GM12878 (cell line): Measurements from ENCODE around the gene LSM3. TPM values are rescaled to one million over a fixed set of nuclear protein-coding genes. Genes with fewer than 3 reads are reported as not detected.

ENCODE experiments used
- ATAC-seq: fragments of 200-7000 bp; cut with Tn5 transposase; 3 replicates; pipeline ENCODE4 v1.9.1; 2020; ENCODE audit warnings: mild to moderate bottlenecking, moderate library complexity
- BruUV-seq: library from RNA; stranded (reverse); fragments of 400-500 nt; replicated peaks from 2 replicates; lab custom pipeline; 2021; lab: Mats Ljungman, UMichigan
- CTCF ChIA-PET: fragments of 300-600 bp; sonication (Branson Sonifier 250); formaldehyde crosslinking; extraction: SDS; loops from one replicate; lab custom pipeline; 2021; ENCODE audit warnings: inconsistent platforms; lab: Yijun Ruan, JAX
- POLR2A ChIA-PET: fragments of 350-600 bp; formaldehyde crosslinking; extraction: SDS; loops from one replicate; lab custom pipeline; 2021; ENCODE audit warnings: inconsistent platforms; lab: Charles Lee
- RAD21 ChIA-PET: fragments of 300-600 bp; sonication (Branson Sonifier 250); formaldehyde crosslinking; loops from one replicate; lab custom pipeline; 2023; ENCODE audit warnings: antibody characterized with exemption; ENCODE audit not compliant: unreplicated experiment; lab: Charles Lee
- SMC1A ChIA-PET: fragments of 300-600 bp; sonication (Branson Sonifier 250); formaldehyde crosslinking; loops from one replicate; lab custom pipeline; 2023; ENCODE audit not compliant: unreplicated experiment, uncharacterized antibody; lab: Charles Lee
- DNase-seq: peaks from one replicate; pipeline ENCODE4 v3.0.0-alpha.2; 2011; ENCODE audit warnings: low read depth, low spot score
- FAIRE-seq: peaks from 3 replicates; lab custom pipeline; 2011; peaks lifted over from hg19 to GRCh38; lab: Jason Lieb, UNC
- H2AFZ ChIP-seq: 2 replicates; pipeline ENCODE4 v1.6.0; 2011; ENCODE audit warnings: low read depth, low read length, control low read depth; ENCODE audit not compliant: control insufficient read depth
- H3K27ac ChIP-seq: 2 replicates; pipeline ENCODE4 v1.5.1; 2011; ENCODE audit warnings: control low read depth; ENCODE audit not compliant: control insufficient read depth, insufficient read depth
- H3K27me3 ChIP-seq, 2 experiments: replicated peaks in 1 of 2; 2 replicates each; pipeline versions ENCODE4 v1.6.0 to v1.6.1; 2011; ENCODE audit warnings: low read length in 1 of 2; ENCODE audit not compliant: control insufficient read depth in 2 of 2, insufficient read depth in 2 of 2
- H3K36me3 ChIP-seq, 2 experiments: 2 replicates each; pipeline ENCODE4 v1.5.1; 2011; ENCODE audit warnings: low read length in 1 of 2; ENCODE audit not compliant: control insufficient read depth in 2 of 2, insufficient read depth in 2 of 2
- H3K4me1 ChIP-seq: 2 replicates; pipeline ENCODE4 v1.6.1; 2011; ENCODE audit warnings: mild to moderate bottlenecking, low read length, moderate library complexity, mixed read lengths; ENCODE audit not compliant: control insufficient read depth, insufficient read depth
- H3K4me2 ChIP-seq: 2 replicates; pipeline ENCODE4 v1.6.0; 2011; ENCODE audit warnings: control low read depth; ENCODE audit not compliant: control insufficient read depth, insufficient read depth
- H3K4me3 ChIP-seq: fragments of 200-600 bp; sonication (generic); 2 replicates; pipeline ENCODE4 v1.5.1; 2016
- H3K79me2 ChIP-seq: 2 replicates; pipeline ENCODE4 v1.6.0; 2011; ENCODE audit warnings: low read length; ENCODE audit not compliant: control insufficient read depth, insufficient read depth
- H3K9ac ChIP-seq: 2 replicates; pipeline ENCODE4 v1.8.0; 2011; ENCODE audit warnings: low read length, control low read depth, mixed read lengths; ENCODE audit not compliant: control insufficient read depth, insufficient read depth
- H3K9me3 ChIP-seq: replicated peaks from 3 replicates; pipeline ENCODE4 v1.5.1; 2011; ENCODE audit warnings: mild to moderate bottlenecking, low read length; ENCODE audit not compliant: control insufficient read depth, insufficient read depth
- H4K20me1 ChIP-seq: 2 replicates; pipeline ENCODE4 v1.6.0; 2011; ENCODE audit not compliant: control insufficient read depth, insufficient read depth
- CBFB ChIP-seq: IDR thresholded peaks from 2 replicates; pipeline ENCODE4 v1.6.1; 2016; ENCODE audit warnings: antibody characterized with exemption, low read depth
- CBX3 ChIP-seq: fragments of 200-600 bp; sonication (generic); IDR thresholded peaks from 2 replicates; pipeline ENCODE4 v1.6.1; 2016; ENCODE audit warnings: low read depth, borderline replicate concordance
- IRF4 ChIP-seq: IDR thresholded peaks from 2 replicates; pipeline ENCODE4 v1.6.1; 2011; ENCODE audit warnings: low read depth, low read length
- NBN ChIP-seq: fragments of 450-650 bp; IDR thresholded peaks from 2 replicates; pipeline ENCODE4 v1.6.1; 2016
- NR2C1 ChIP-seq: fragments of 450-650 bp; IDR thresholded peaks from 2 replicates; pipeline ENCODE4 v1.6.1; 2017; ENCODE audit warnings: antibody characterized with exemption, mild to moderate bottlenecking, moderate library complexity
- RUNX3 ChIP-seq: IDR thresholded peaks from 2 replicates; pipeline ENCODE4 v1.6.1; 2012; ENCODE audit warnings: low read length, inconsistent platforms
- SKIL ChIP-seq: fragments of 450-650 bp; IDR thresholded peaks from 2 replicates; pipeline ENCODE4 v1.6.1; 2017; ENCODE audit warnings: mild to moderate bottlenecking, low read depth, inconsistent platforms; ENCODE audit not compliant: poor library complexity, severe bottlenecking
- WGBS: methylation state at CpG from one replicate; pipeline ENCODE4 v1.1.6; 2016; ENCODE audit warnings: low lambda C conversion rate; ENCODE audit not compliant: insufficient replicate concordance, insufficient coverage; ENCODE audit errors: missing lambda C conversion rate; 5-methylcytosine and 5-hydroxymethylcytosine counted together
- in situ Hi-C: fragments of 300-500 bp; cut with MboI; formaldehyde crosslinking; loops from 9 replicates; pipeline ENCODE4 v1.14.3; 2018; ENCODE audit warnings: mixed read lengths
- intact Hi-C: fragments of 100-400 bp; cut with micrococcal nuclease; formaldehyde crosslinking; loops from one replicate; pipeline ENCODE4 v1.14.2; 2022; ENCODE audit not compliant: unreplicated experiment
- polyA plus RNA-seq, 11 experiments: library from polyadenylated mRNA; depleted of rRNA in 4 of 11; unstranded in 6 of 11; stranded (reverse) in 5 of 11; fragments of >200 nt; fragmentation: Nextera tagmentation in 4 of 11; fragmentation: Illumina TruSeq in 1 of 11; extraction: Ambion mirVana in 4 of 11; extraction: Trizol in 1 of 11; gene quantifications; 1 replicate in 1 of 11; 2 replicates in 10 of 11; pipeline versions ENCODE4 v1.2.1 to v1.2.3, GENCODE V29; 2011 to 2016; ENCODE audit warnings: inconsistent platforms in 2 of 11, missing spikeins in 2 of 11, low read depth in 1 of 11
- total RNA-seq, 4 experiments: library from RNA; depleted of rRNA in 3 of 4; stranded (reverse); fragments of >200 nt in 3 of 4; fragmentation: Illumina TruSeq in 1 of 4; extraction: Trizol in 1 of 4; gene quantifications; 2 replicates each; pipeline versions ENCODE4 v1.2.1 to v1.2.3, GENCODE V29; 2013 to 2021

LSM3 gene
- total and polyA plus RNA-seq, 10 of the 15 experiments (the other 5 are each of a cell fraction or from before 2014, with no cell fraction given): 15.5 to 111 (median 29.1) TPM

- H3K79me2 ChIP-seq: no peaks in the 10 kb centered on the region
- no peak for ATAC-seq
- CTCF ChIA-PET: no interaction called here
- TF ChIP-seq IRF4 (no peak), SKIL (no peak), NBN (no peak), CBX3 (no peak), CBFB (no peak), RUNX3 (no peak), NR2C1 (no peak)
- intact Hi-C loops: no loop called here
- no peak for DNase-seq
- no peak overlapping the region for H3K4me3 ChIP-seq
- in situ Hi-C loops: no loop called here
- peaks cover 16% of the 10 kb centered on the region for H3K4me1 ChIP-seq
- POLR2A ChIA-PET: no interaction called here
- no peaks in the 10 kb centered on the region for H3K9me3 ChIP-seq
- no peak overlapping the region for H3K9ac ChIP-seq
- SMC1A ChIA-PET: no interaction called here
- no peaks in the 10 kb centered on the region for H3K27me3 ChIP-seq
- no peak overlapping the region for H3K27ac ChIP-seq
- H3K4me2 ChIP-seq: no peak overlapping the region
- no peaks in the 10 kb centered on the region for H4K20me1 ChIP-seq
- no peak for FAIRE-seq
- no peak overlapping the region for H2AFZ ChIP-seq
- RAD21 ChIA-PET: no interaction called here
- BruUV-seq: no TSS peak
- 97% methylated on average over 12 of the region's 12 CpGs for WGBS
- peaks cover 9 to 10% of the 10 kb centered on the region in 2 experiments for H3K36me3 ChIP-seq
These were observed 31.0 kb upstream of the LSM3 start for GRCh38 chr3:14147617-14148016.
